ENCODE measurements around the gene CCDC82.

CCDC82 gene

GRCh38 chr11:96328395-96329010, 61.2 kb downstream of the CCDC82 start:
- no peak for DNase-seq

- DNase-seq, result no peak
These were observed 62.8 kb downstream of the CCDC82 start for GRCh38 chr11:96326959-96327358.

GRCh38 chr11:96324912-96325311, 64.8 kb downstream of the CCDC82 start:
- DNase-seq, result no peak

GRCh38 chr11:96323642-96323985, 66.1 kb downstream of the CCDC82 start:
- DNase-seq, result no peak

GRCh38 chr11:96322775-96323641, 66.7 kb downstream of the CCDC82 start:
- no peak for DNase-seq

GRCh38 chr11:96321091-96321490, 68.6 kb downstream of the CCDC82 start:
- no peak for DNase-seq

GRCh38 chr11:96319898-96320656, 69.6 kb downstream of the CCDC82 start:
- DNase-seq, result no peak

- no peak for DNase-seq
These were observed 70.9 kb downstream of the CCDC82 start for GRCh38 chr11:96318850-96319249.

GRCh38 chr11:96318399-96318798, 71.3 kb downstream of the CCDC82 start:
- no peak for DNase-seq

GRCh38 chr11:96317985-96318384, 71.7 kb downstream of the CCDC82 start:
- no peak for DNase-seq

- no peak for DNase-seq
These were observed 72.1 kb downstream of the CCDC82 start for GRCh38 chr11:96317571-96317970.

- DNase-seq, result no peak
These were observed 72.8 kb downstream of the CCDC82 start for GRCh38 chr11:96316869-96317268.

GRCh38 chr11:96315476-96315875, 74.2 kb downstream of the CCDC82 start:
- DNase-seq, result no peak

- no peak for DNase-seq
These were observed 75.2 kb downstream of the CCDC82 start for GRCh38 chr11:96314326-96315020.

- no peak for DNase-seq
These were observed 76.5 kb downstream of the CCDC82 start for GRCh38 chr11:96313163-96313562.

GRCh38 chr11:96311120-96311568, 78.6 kb downstream of the CCDC82 start:
- no peak for DNase-seq

GRCh38 chr11:96310236-96310635, 79.5 kb downstream of the CCDC82 start:
- no peak for DNase-seq

- DNase-seq, result no peak
These were observed 80.1 kb downstream of the CCDC82 start for GRCh38 chr11:96309643-96310017.

- DNase-seq, result no peak
These were observed 80.6 kb downstream of the CCDC82 start for GRCh38 chr11:96309016-96309642.

GRCh38 chr11:96307776-96308140, 82.0 kb downstream of the CCDC82 start:
- no peak for DNase-seq

- no peak for DNase-seq
These were observed 82.6 kb downstream of the CCDC82 start for GRCh38 chr11:96306933-96307775.

- no peak for DNase-seq
These were observed 83.1 kb downstream of the CCDC82 start for GRCh38 chr11:96306600-96306932.
